K562 (cell line): ENCODE results near the gene ERFL. TPM values are rescaled to one million over a fixed set of nuclear protein-coding genes. Genes with fewer than 3 reads are reported as not detected.

Experiments used
- ATAC-seq: fragments of 200-7000 bp; cut with Tn5 transposase; 3 replicates; pipeline ENCODE4 v1.9.1; 2020; ENCODE audit warnings: moderate library complexity
- BruUV-seq: library from RNA; stranded (reverse); fragments of 400-500 nt; replicated peaks from 2 replicates; lab custom pipeline; 2021; lab: Mats Ljungman, UMichigan
- CTCF ChIA-PET: fragments of 300-600 bp; formaldehyde crosslinking; extraction: SDS; loops from one replicate; lab custom pipeline; 2021; ENCODE audit warnings: low intra/inter-chr PET ratio; lab: Yijun Ruan, JAX
- POLR2A ChIA-PET: fragments of 300-600, 350-650 bp; sonication (Branson Sonifier 250); formaldehyde crosslinking; extraction: SDS; loops from one replicate; lab custom pipeline; 2021; ENCODE audit warnings: antibody characterized with exemption, inconsistent platforms; lab: Yijun Ruan, JAX
- DNase-seq, 4 experiments: peaks; one replicate each; pipeline versions ENCODE4 v3.0.0 to v3.0.0-alpha.2; 2011 to 2018; ENCODE audit warnings: low spot score in 3 of 4, mixed read lengths in 3 of 4; ENCODE audit errors: extremely low read depth in 1 of 4
- FAIRE-seq: peaks from 2 replicates; lab custom pipeline; 2011; peaks lifted over from hg19 to GRCh38; lab: Jason Lieb, UNC
- H2AFZ ChIP-seq: 2 replicates; pipeline ENCODE4 v1.6.0; 2011; ENCODE audit warnings: low read depth, low read length, control low read depth, inconsistent platforms
- H3K27ac ChIP-seq: fragments of 200-600 bp; 3 replicates; pipeline ENCODE4 v1.8.0; 2011; ENCODE audit warnings: low read depth, mild to moderate bottlenecking, control low read depth, inconsistent platforms, low read length, moderate library complexity, mixed read lengths; ENCODE audit errors: extremely low read depth
- H3K27me3 ChIP-seq, 2 experiments: fragments of 300-600 bp in 1 of 2; 2 replicates in 1 of 2; 3 replicates in 1 of 2; pipeline versions ENCODE4 v1.6.0 to v1.8.0; 2011; ENCODE audit warnings: inconsistent platforms in 2 of 2, low read length in 2 of 2, mild to moderate bottlenecking in 1 of 2, mixed read lengths in 1 of 2, moderate library complexity in 1 of 2; ENCODE audit not compliant: control insufficient read depth in 2 of 2, insufficient read depth in 2 of 2
- H3K36me3 ChIP-seq: fragments of 300-600 bp; 3 replicates; pipeline ENCODE4 v1.8.0; 2011; ENCODE audit warnings: mild to moderate bottlenecking, low read length, inconsistent platforms; ENCODE audit not compliant: control insufficient read depth, insufficient read depth
- H3K4me1 ChIP-seq, 2 experiments: fragments of 200-600 bp in 1 of 2; replicated peaks in 1 of 2; 2 replicates in 1 of 2; 3 replicates in 1 of 2; pipeline versions ENCODE4 v1.5.1 to v1.8.0; 2011; ENCODE audit warnings: inconsistent platforms in 2 of 2, low read length in 2 of 2, mild to moderate bottlenecking in 1 of 2, mixed read lengths in 1 of 2, moderate library complexity in 1 of 2; ENCODE audit not compliant: control insufficient read depth in 2 of 2, insufficient read depth in 2 of 2
- H3K4me2 ChIP-seq: 2 replicates; pipeline ENCODE4 v1.6.1; 2011; ENCODE audit warnings: low read length, control low read depth, inconsistent platforms, mixed read lengths; ENCODE audit not compliant: insufficient read depth
- H3K4me3 ChIP-seq: fragments of 200-600 bp; sonication (generic), shearing (Covaris generic); 2 replicates; pipeline ENCODE4 v1.5.1; 2016; ENCODE audit warnings: control low read depth, inconsistent platforms
- H3K79me2 ChIP-seq: fragments of 200-600 bp; 3 replicates; pipeline ENCODE4 v1.8.0; 2011; ENCODE audit warnings: low read length, inconsistent platforms; ENCODE audit not compliant: control insufficient read depth, insufficient read depth
- H3K9ac ChIP-seq, 2 experiments: 2 replicates each; pipeline versions ENCODE4 v1.6.0 to v1.6.1; 2011; ENCODE audit warnings: low read depth in 2 of 2, low read length in 2 of 2, control low read depth in 1 of 2, inconsistent platforms in 1 of 2, mild to moderate bottlenecking in 1 of 2, mixed read lengths in 1 of 2; ENCODE audit not compliant: insufficient read depth in 1 of 2
- H3K9me1 ChIP-seq: one replicate; pipeline ENCODE4 v1.6.0; 2011; ENCODE audit warnings: inconsistent platforms, mild to moderate bottlenecking, low read length, moderate library complexity; ENCODE audit not compliant: control insufficient read depth, insufficient read depth
- H3K9me3 ChIP-seq: replicated peaks from 2 replicates; pipeline ENCODE4 v1.5.1; 2011; ENCODE audit warnings: low read depth, low read length, inconsistent platforms; ENCODE audit not compliant: control insufficient read depth, insufficient read depth
- H4K20me1 ChIP-seq: replicated peaks from 2 replicates; pipeline ENCODE4 v1.6.1; 2011; ENCODE audit warnings: low read length, inconsistent platforms, mixed read lengths; ENCODE audit not compliant: control insufficient read depth, insufficient read depth
- BCOR ChIP-seq: fragments of 450-650 bp; IDR thresholded peaks from 2 replicates; pipeline ENCODE4 v1.6.1; 2016
- ETV6 ChIP-seq, 3 experiments: fragments of 150-350 bp in 1 of 3; sonication (generic) in 1 of 3; formaldehyde crosslinking in 1 of 3; IDR thresholded peaks; 2 replicates each; pipeline versions ENCODE4 v1.6.1 to v1.8.0; 2014 to 2022; ENCODE audit warnings: borderline replicate concordance in 2 of 3, low read depth in 2 of 3, antibody characterized with exemption in 1 of 3, low read length in 1 of 3, mild to moderate bottlenecking in 1 of 3, missing genetic modification reagents in 1 of 3
- NFE2 ChIP-seq: IDR thresholded peaks from 2 replicates; pipeline ENCODE4 v1.6.1; 2014; ENCODE audit warnings: antibody characterized with exemption, low read depth
- NFIC ChIP-seq: fragments of 450-650 bp; IDR thresholded peaks from 2 replicates; pipeline ENCODE4 v1.6.1; 2017; ENCODE audit warnings: mild to moderate bottlenecking, inconsistent platforms
- NFIX ChIP-seq: fragments of 250-450 bp; sonication (Bioruptor Pico); IDR thresholded peaks from 2 replicates; pipeline ENCODE4 v1.4.0; 2020; ENCODE audit warnings: low read depth, mild to moderate bottlenecking, moderate library complexity
- TCF3 ChIP-seq: sonication (generic); formaldehyde crosslinking; IDR thresholded peaks from 2 replicates; pipeline ENCODE4 v1.4.0; 2020; ENCODE audit warnings: mild to moderate bottlenecking, missing genetic modification reagents
- TEAD1 ChIP-seq, 2 experiments: fragments of 450-650 bp in 1 of 2; sonication (generic) in 1 of 2; formaldehyde crosslinking; IDR thresholded peaks; 2 replicates each; pipeline versions ENCODE4 v1.4.0 to v1.8.0; 2020 to 2022; ENCODE audit warnings: mild to moderate bottlenecking in 2 of 2, missing genetic modification reagents in 1 of 2
- ZBTB7A ChIP-seq: IDR thresholded peaks from 2 replicates; pipeline ENCODE4 v1.6.1; 2011; ENCODE audit warnings: low read depth, mild to moderate bottlenecking, low read length, moderate library complexity, borderline replicate concordance; ENCODE audit not compliant: control insufficient read depth
- ZNF121 ChIP-seq: sonication (generic); formaldehyde crosslinking; conservative IDR thresholded peaks from 2 replicates; pipeline ENCODE4 v1.8.0; 2022; ENCODE audit warnings: missing genetic modification reagents
- ZNF165 ChIP-seq: fragments of 250-450 bp; sonication (Bioruptor Pico); IDR thresholded peaks from 2 replicates; pipeline ENCODE4 v1.4.0; 2020; ENCODE audit warnings: borderline replicate concordance
- ZNF316 ChIP-seq: fragments of 450-650 bp; IDR thresholded peaks from 2 replicates; pipeline ENCODE4 v1.6.1; 2016
- ZNF445 ChIP-seq: fragments of 250-450 bp; sonication (Bioruptor Pico); IDR thresholded peaks from 2 replicates; pipeline ENCODE4 v1.4.0; 2020; ENCODE audit warnings: low read depth, mild to moderate bottlenecking, moderate library complexity
- WGBS: fragments of 100-300 bp; shearing (Covaris generic); methylation state at CpG from one replicate; pipeline ENCODE4 v1.1.6; 2016; ENCODE audit warnings: low coverage, mixed read lengths; ENCODE audit not compliant: insufficient coverage; ENCODE audit errors: missing lambda C conversion rate; 5-methylcytosine and 5-hydroxymethylcytosine counted together
- in situ Hi-C: fragments of 300-500 bp; cut with MboI; formaldehyde crosslinking; loops from 4 replicates; pipeline ENCODE4 v1.15.0; 2018; ENCODE audit warnings: inconsistent platforms, mixed read lengths
- intact Hi-C: fragments of 100-400 bp; cut with micrococcal nuclease; formaldehyde crosslinking; loops from 2 replicates; pipeline ENCODE4 v1.14.2; 2022
- polyA plus RNA-seq, 8 experiments: library from polyadenylated mRNA; depleted of rRNA in 4 of 8; stranded (reverse) in 5 of 8; unstranded in 3 of 8; fragments of >200 nt; fragmentation: Nextera tagmentation in 2 of 8; fragmentation: Illumina TruSeq in 1 of 8; extraction: Ambion mirVana in 2 of 8; extraction: Trizol in 1 of 8; gene quantifications; 2 replicates each; pipeline versions ENCODE4 v1.2.1 to v1.2.3, GENCODE V29; 2011 to 2014; ENCODE audit warnings: inconsistent platforms in 1 of 8, missing spikeins in 1 of 8
- total RNA-seq, 7 experiments: library from RNA; depleted of rRNA in 6 of 7; stranded (reverse); fragments of >200 nt in 6 of 7; fragmentation: Illumina TruSeq in 2 of 7; extraction: Trizol in 2 of 7; gene quantifications; 2 replicates each; pipeline versions ENCODE4 v1.2.1 to v1.2.3, GENCODE V29; 2011 to 2021; ENCODE audit warnings: low replicate concordance in 1 of 7

Gene ERFL
- total and polyA plus RNA-seq, 9 of the 15 experiments (the other 6 are each of a cell fraction or from before 2014, with no cell fraction given) = 0.07 to 0.75 (median 0.32) TPM; not detected in 4

- 72% methylated on average over 5 of the region's 7 CpGs for WGBS
- ATAC-seq (no peak), DNase-seq (no peak), FAIRE-seq (no peak)
- BruUV-seq = no TSS peak
- no peaks in the 10 kb centered on the region for H3K27me3 ChIP-seq
- 0 out of 2 replicates have a peak, but pooled peaks have one; percentile 21 for TF ChIP-seq BCOR
- TF ChIP-seq ZNF121 = peak; percentile 42; the same call in 1 of the 2 replicates
- TF ChIP-seq NFE2 = no peak
- peak; percentile 68 for TF ChIP-seq NFIC
- H3K79me2 ChIP-seq = peaks cover 13% of the 10 kb centered on the region
- in situ Hi-C loops (no loop called here), intact Hi-C loops (no loop called here)
- ChIA-PET POLR2A (interaction anchor here (0.7 to 1.3 kb wide), 3 partner anchors 17 to 159 kb away, joined by 3 to 6 read pairs (median 5); partner anchors contain the start of gene RPS19), CTCF (no interaction called here)
- H3K9ac ChIP-seq = peak overlapping the region in 1 of 2 experiments; percentile 59; a peak in 1 of 4 replicates
- no peak overlapping the region for H2AFZ ChIP-seq
- no peaks in the 10 kb centered on the region for H3K9me3 ChIP-seq
- H3K27ac ChIP-seq = no peak overlapping the region
- H3K4me3 ChIP-seq = no peak overlapping the region
- no peaks in the 10 kb centered on the region for H4K20me1 ChIP-seq
- no peak overlapping the region for H3K4me2 ChIP-seq
- H3K9me1 ChIP-seq = no peaks in the 10 kb centered on the region
- H3K4me1 ChIP-seq = peaks cover 35 to 68% of the 10 kb centered on the region in 2 experiments
- no peaks in the 10 kb centered on the region; the same call in 2 of the 3 replicates for H3K36me3 ChIP-seq
Observed at GRCh38 chr19:41879670-41880328, 48.5 kb downstream of the ERFL start.

- Histone ChIP-seq H3K9ac (peak overlapping the region in 1 of 2 experiments; percentile 36; a peak in 2 of 4 replicates), H4K20me1 (no peaks in the 10 kb centered on the region), H3K4me2 (no peak overlapping the region), H3K9me1 (no peaks in the 10 kb centered on the region), H3K27ac (no peak overlapping the region), H3K4me1 (peaks cover 34 to 63% of the 10 kb centered on the region in 2 experiments), H2AFZ (no peak overlapping the region), H3K79me2 (peaks cover 8% of the 10 kb centered on the region; the same call in 1 of the 3 replicates), H3K4me3 (no peak overlapping the region), H3K9me3 (no peaks in the 10 kb centered on the region), H3K27me3 (no peaks in the 10 kb centered on the region), H3K36me3 (no peaks in the 10 kb centered on the region)
- ATAC-seq (no peak), DNase-seq (no peak), FAIRE-seq (no peak)
- in situ Hi-C loops = no loop called here
- ChIA-PET CTCF (no interaction called here), POLR2A (no interaction called here)
- no TSS peak for BruUV-seq
- 83% methylated on average over 20 of the region's 21 CpGs for WGBS
- intact Hi-C loops = no loop called here
- TF ChIP-seq ZBTB7A (peak; percentile 48; the same call in 1 of the 2 replicates), ETV6 (IDR thresholded peaks at IDR 0.05; ENCODE audit: borderline replicate concordance in 1 of 2, low read depth in 2 of 2, low read length in 1 of 2) (no peak), ETV6 (CRISPR knock-in tag; IDR thresholded peaks at IDR 0.05; ENCODE audit: borderline replicate concordance) (no peak), NFIX (CRISPR knock-in tag) (no peak), ZNF316 (no peak), TEAD1 (CRISPR knock-in tag; IDR thresholded peaks at IDR 0.05) (no peak), ZNF445 (CRISPR knock-in tag) (no peak), ZNF165 (CRISPR knock-in tag) (no peak), TCF3 (no peak)
Observed at GRCh38 chr19:41879080-41879479, 49.2 kb downstream of the ERFL start.
